IMR-90 (cell line): ENCODE data around the gene PLEKHD1. TPM values are rescaled to one million over a fixed set of nuclear protein-coding genes. Genes with fewer than 3 reads are reported as not detected.

Experiments
- ATAC-seq: fragments of 200-7000 bp; cut with Tn5 transposase; 2 replicates; pipeline ENCODE4 v1.9.1; 2020; ENCODE audit warnings: low read depth, mild to moderate bottlenecking, moderate library complexity
- Bru-seq: library from RNA; stranded (reverse); fragments of 400-500 nt; gene quantifications from one replicate; lab custom pipeline; 2021; lab: Mats Ljungman, UMichigan
- BruChase-seq, 2 experiments: library from RNA; stranded (reverse); fragments of 400-500 nt; gene quantifications; one replicate each; lab custom pipeline; 2021; lab: Mats Ljungman, UMichigan
- BruUV-seq: library from RNA; stranded (reverse); fragments of 400-500 nt; replicated peaks from 2 replicates; lab custom pipeline; 2021; lab: Mats Ljungman, UMichigan
- CTCF ChIA-PET: fragments of 300-600 bp; formaldehyde crosslinking; extraction: SDS; loops from one replicate; lab custom pipeline; 2021; ENCODE audit warnings: antibody characterized with exemption; lab: Yijun Ruan, JAX
- POLR2A ChIA-PET: fragments of 300-600 bp; sonication (Branson Sonifier 250); formaldehyde crosslinking; loops from one replicate; lab custom pipeline; 2022; ENCODE audit warnings: antibody characterized with exemption; ENCODE audit not compliant: unreplicated experiment; lab: Charles Lee
- DNase-seq: peaks from one replicate; pipeline ENCODE4 v3.0.0; 2013
- H2AFZ ChIP-seq: replicated peaks from 2 replicates; pipeline ENCODE3; 2013; ENCODE audit warnings: low read length, mild to moderate bottlenecking; ENCODE audit not compliant: poor library complexity
- H2AK5ac ChIP-seq: 2 replicates; pipeline ENCODE4 v1.6.1; 2013; ENCODE audit warnings: low read depth, low read length, inconsistent platforms
- H2AK9ac ChIP-seq: replicated peaks from 2 replicates; pipeline ENCODE3; 2013; ENCODE audit warnings: mild to moderate bottlenecking, low read depth, low read length, moderate library complexity; ENCODE audit not compliant: poor library complexity
- H2BK120ac ChIP-seq: 2 replicates; pipeline ENCODE4 v1.6.1; 2013; ENCODE audit warnings: low read depth, low read length, inconsistent platforms
- H2BK15ac ChIP-seq: 3 replicates; pipeline ENCODE4 v1.6.1; 2013; ENCODE audit warnings: low read depth, low read length, inconsistent platforms
- H2BK20ac ChIP-seq: 2 replicates; pipeline ENCODE4 v1.6.1; 2013; ENCODE audit warnings: low read depth, mild to moderate bottlenecking, inconsistent platforms, low read length, moderate library complexity
- H2BK5ac ChIP-seq: 2 replicates; pipeline ENCODE4 v1.6.1; 2013; ENCODE audit warnings: mild to moderate bottlenecking, low read depth, low read length, inconsistent platforms; ENCODE audit not compliant: poor library complexity, severe bottlenecking
- H3K14ac ChIP-seq: replicated peaks from 2 replicates; pipeline ENCODE4 v1.6.1; 2013; ENCODE audit warnings: low read depth, low read length, inconsistent platforms
- H3K18ac ChIP-seq: 2 replicates; pipeline ENCODE4 v1.6.1; 2013; ENCODE audit warnings: low read depth, low read length, control low read depth
- H3K23ac ChIP-seq: 2 replicates; pipeline ENCODE4 v1.6.1; 2013; ENCODE audit warnings: low read depth, low read length, inconsistent platforms
- H3K27ac ChIP-seq: 2 replicates; pipeline ENCODE4 v1.5.1; 2013; ENCODE audit warnings: mild to moderate bottlenecking, control low read depth, low read length; ENCODE audit not compliant: insufficient read depth
- H3K27me3 ChIP-seq: 2 replicates; pipeline ENCODE4 v1.6.1; 2013; ENCODE audit warnings: low read length; ENCODE audit not compliant: control insufficient read depth, insufficient read depth
- H3K36me3 ChIP-seq: 2 replicates; pipeline ENCODE4 v1.6.1; 2013; ENCODE audit warnings: low read length, mixed read lengths; ENCODE audit not compliant: control insufficient read depth, insufficient read depth
- H3K4ac ChIP-seq: 2 replicates; pipeline ENCODE4 v1.6.1; 2013; ENCODE audit warnings: low read depth, low read length, inconsistent platforms
- H3K4me1 ChIP-seq: 2 replicates; pipeline ENCODE4 v1.6.1; 2013; ENCODE audit warnings: low read length, mixed read lengths; ENCODE audit not compliant: control insufficient read depth, insufficient read depth
- H3K4me2 ChIP-seq: 2 replicates; pipeline ENCODE4 v1.6.1; 2013; ENCODE audit warnings: low read depth, mild to moderate bottlenecking, control low read depth, low read length, moderate library complexity
- H3K4me3 ChIP-seq: 2 replicates; pipeline ENCODE4 v1.5.1; 2013; ENCODE audit warnings: low read depth, mild to moderate bottlenecking, control low read depth, low read length, moderate library complexity; ENCODE audit not compliant: insufficient read depth
- H3K56ac ChIP-seq: 2 replicates; pipeline ENCODE4 v1.6.1; 2013; ENCODE audit warnings: low read length, inconsistent platforms; ENCODE audit not compliant: insufficient read depth; ENCODE audit errors: extremely low read depth
- H3K79me1 ChIP-seq, 2 experiments: 2 replicates each; pipeline ENCODE4 v1.6.1; 2013; ENCODE audit warnings: low read length in 2 of 2, inconsistent platforms in 1 of 2, low read depth in 1 of 2
- H3K9ac ChIP-seq: 2 replicates; pipeline ENCODE4 v1.6.1; 2013; ENCODE audit warnings: low read depth, low read length, control low read depth
- H3K9me1 ChIP-seq: 2 replicates; pipeline ENCODE4 v1.6.1; 2013; ENCODE audit warnings: low read length, inconsistent platforms; ENCODE audit not compliant: insufficient read depth
- H3K9me3 ChIP-seq: 2 replicates; pipeline ENCODE4 v1.6.1; 2013; ENCODE audit warnings: low read length; ENCODE audit not compliant: control insufficient read depth, insufficient read depth
- H4K20me1 ChIP-seq: 2 replicates; pipeline ENCODE4 v1.6.1; 2013; ENCODE audit warnings: low read length, inconsistent platforms; ENCODE audit not compliant: insufficient read depth
- H4K5ac ChIP-seq: 2 replicates; pipeline ENCODE4 v1.6.1; 2013; ENCODE audit warnings: mild to moderate bottlenecking, low read depth, low read length, control low read depth
- H4K8ac ChIP-seq, 2 experiments: 2 replicates each; pipeline ENCODE4 v1.6.1; 2013; ENCODE audit warnings: low read depth in 2 of 2, low read length in 2 of 2, control low read depth in 1 of 2, inconsistent platforms in 1 of 2
- H4K91ac ChIP-seq: 2 replicates; pipeline ENCODE4 v1.6.1; 2013; ENCODE audit warnings: low read depth, low read length, inconsistent platforms; ENCODE audit not compliant: insufficient read depth
- CEBPB ChIP-seq: IDR thresholded peaks from 2 replicates; pipeline ENCODE4 v1.6.1; 2012; ENCODE audit warnings: low read depth, low read length, improper control_type of control experiment
- RAD21 ChIP-seq: IDR thresholded peaks from 2 replicates; pipeline ENCODE4 v1.6.1; 2012; ENCODE audit warnings: low read length, improper control_type of control experiment
- WGBS, 2 experiments: methylation state at CpG; one replicate each; pipeline versions ENCODE4 v1.1.5 to v1.1.7; 2013; ENCODE audit warnings: missing lambda C conversion rate in 2 of 2; ENCODE audit not compliant: insufficient read length in 1 of 2; ENCODE audit errors: extremely low coverage in 2 of 2; 5-methylcytosine and 5-hydroxymethylcytosine counted together
- dilution Hi-C: fragments of 300-500 bp; cut with HindIII; formaldehyde crosslinking; loops from one replicate; pipeline ENCODE4 v1.14.3; 2018; ENCODE audit warnings: low sequenced_read_pairs; ENCODE audit not compliant: unreplicated experiment
- in situ Hi-C: fragments of 300-500 bp; cut with MboI; formaldehyde crosslinking; loops from 3 replicates; pipeline ENCODE4 v1.14.3; 2019; ENCODE audit warnings: low sequenced_read_pairs, inconsistent platforms, mixed read lengths
- intact Hi-C: fragments of 100-400 bp; cut with micrococcal nuclease; formaldehyde crosslinking; loops from 2 replicates; pipeline ENCODE4 v1.10.0; 2022
- long read RNA-seq: library from polyadenylated mRNA; unstranded; transcript quantifications from one replicate; pipeline ENCODE4 v2.0.0, GENCODE V29; 2021; ENCODE audit not compliant: unreplicated experiment
- polyA plus RNA-seq, 3 experiments: library from polyadenylated mRNA; depleted of rRNA; stranded (reverse); fragments of >200 nt; gene quantifications; 2 replicates each; pipeline ENCODE4 v1.2.3, GENCODE V29; 2012; ENCODE audit warnings: low replicate concordance in 1 of 3
- total RNA-seq: library from RNA; depleted of rRNA; stranded (reverse); fragments of >200 nt; gene quantifications from 2 replicates; pipeline ENCODE4 v1.2.3, GENCODE V29; 2012; rRNA removed

Gene PLEKHD1
- total RNA-seq (under 0.01 TPM in 1 of 2 replicates, not detected in the other), polyA plus RNA-seq (2012; rRNA removed) (not detected in 2 replicates), Bru-seq, nascent RNA (percentile 23 among the genes with signal in this experiment), BruChase-seq, experiment 1, labeled RNA remaining after a 6-hour chase (percentile 35 among the genes with signal in this experiment), BruChase-seq, experiment 2, labeled RNA remaining after a 2-hour chase (percentile 37 among the genes with signal in this experiment)
- not detected in 2 replicates for polyA plus RNA-seq (2012; cell fraction: cytosol; rRNA removed)
- polyA plus RNA-seq (2012; cell fraction: nucleus; rRNA removed; ENCODE audit: low replicate concordance), result 0.05 TPM in 2 replicates
- long read RNA-seq, result 0 reads

- CTCF ChIA-PET, result no interaction called here
- H2AFZ ChIP-seq, result peak within 1 kb of the TSS; percentile 65
Observed at GRCh38 chr14:69484444-69485314, at the start of gene PLEKHD1. Gene PLEKHD1 (plus strand): TSS chr14:69484728. CDS start chr14:69484966, 238 bp downstream.

More at GRCh38 chr14:69484444-69485314, at the start of gene PLEKHD1:
- 1% methylated on average over 18 of the region's 86 CpGs; no CpG with 5 or more reads in 1 of the 2 experiments for WGBS, 2 experiments
- H3K18ac ChIP-seq, result no peak within 1 kb of the TSS
- no peaks in the 10 kb centered on the region for H3K9me1 ChIP-seq
- H3K79me1 ChIP-seq, result no peaks in the 10 kb centered on the region
- H3K9ac ChIP-seq, result no peak within 1 kb of the TSS
- no TSS peak for BruUV-seq
- H3K14ac ChIP-seq, result no peak within 1 kb of the TSS
- H3K9me3 ChIP-seq, result peaks cover 2% of the 10 kb centered on the region; the same call in 1 of the 2 replicates
- no peak within 1 kb of the TSS for H2BK15ac ChIP-seq
- no peak within 1 kb of the TSS for H4K91ac ChIP-seq
- intact Hi-C loops (no loop called here), dilution Hi-C loops (no loop called here), in situ Hi-C loops (no loop called here)
- H3K27me3 ChIP-seq, result peaks cover 86% of the 10 kb centered on the region
- DNase-seq, result no peak
- no peak within 1 kb of the TSS for H2AK5ac ChIP-seq
- peak; percentile 27; the same call in 1 of the 2 replicates for ATAC-seq
- H3K4me2 ChIP-seq, result peak within 1 kb of the TSS; percentile 57; the same call in 1 of the 2 replicates
- H4K5ac ChIP-seq, result no peak within 1 kb of the TSS
- peaks cover 3% of the 10 kb centered on the region; the same call in 1 of the 2 replicates for H3K4me1 ChIP-seq
- no peak within 1 kb of the TSS for H2BK120ac ChIP-seq
- no peak within 1 kb of the TSS for H3K4me3 ChIP-seq
- no peak within 1 kb of the TSS for H3K56ac ChIP-seq
- peak within 1 kb of the TSS; percentile 33 for H2AK9ac ChIP-seq
- no peak within 1 kb of the TSS for H2BK5ac ChIP-seq
- no peaks in the 10 kb centered on the region for H3K36me3 ChIP-seq
- no peak within 1 kb of the TSS for H2BK20ac ChIP-seq
- H4K8ac ChIP-seq, result no peak within 1 kb of the TSS
- no peak within 1 kb of the TSS for H3K4ac ChIP-seq
- H3K27ac ChIP-seq, result no peak within 1 kb of the TSS
- H3K23ac ChIP-seq, result no peak within 1 kb of the TSS
- H4K20me1 ChIP-seq, result no peaks in the 10 kb centered on the region
- POLR2A ChIA-PET, result no interaction called here
- TF ChIP-seq RAD21 (no peak), CEBPB (no peak)
